Osteoblast (primary cell): ENCODE results near the gene ETS2. TPM values are rescaled to one million over a fixed set of nuclear protein-coding genes. Genes with fewer than 3 reads are reported as not detected.

Source experiments
- DNase-seq: peaks from one replicate; pipeline ENCODE4 v3.0.0; 2011; ENCODE audit warnings: low spot score, mixed read lengths; ENCODE audit not compliant: insufficient read length; ENCODE audit errors: missing footprints
- H2AFZ ChIP-seq: 2 replicates; pipeline ENCODE4 v1.6.0; 2011; ENCODE audit warnings: mild to moderate bottlenecking, low read length
- H3K27ac ChIP-seq: 2 replicates; pipeline ENCODE4 v1.5.1; 2011; ENCODE audit warnings: mild to moderate bottlenecking, low read depth, low read length, moderate library complexity
- H3K27me3 ChIP-seq: 2 replicates; pipeline ENCODE4 v1.6.0; 2012; ENCODE audit warnings: mild to moderate bottlenecking, control low read depth, inconsistent platforms, low read length, moderate library complexity; ENCODE audit not compliant: insufficient read depth
- H3K36me3 ChIP-seq: 2 replicates; pipeline ENCODE4 v1.5.1; 2011; ENCODE audit warnings: mild to moderate bottlenecking, low read length, control low read depth, moderate library complexity; ENCODE audit not compliant: insufficient read depth
- H3K4me1 ChIP-seq: 2 replicates; pipeline ENCODE4 v1.5.1; 2011; ENCODE audit warnings: mild to moderate bottlenecking, low read length, control low read depth, moderate library complexity; ENCODE audit not compliant: insufficient read depth
- H3K4me2 ChIP-seq: 2 replicates; pipeline ENCODE4 v1.6.0; 2011; ENCODE audit warnings: mild to moderate bottlenecking, low read length; ENCODE audit not compliant: insufficient read depth
- H3K4me3 ChIP-seq: fragments of 200-600 bp; sonication (generic); 3 replicates; pipeline ENCODE4 v1.5.1; 2012; ENCODE audit warnings: mild to moderate bottlenecking, low read length, inconsistent platforms; ENCODE audit not compliant: insufficient read depth
- H3K79me2 ChIP-seq: 2 replicates; pipeline ENCODE4 v1.6.0; 2012; ENCODE audit warnings: mild to moderate bottlenecking, low read length, control low read depth, inconsistent platforms; ENCODE audit not compliant: insufficient read depth
- H3K9me3 ChIP-seq: 2 replicates; pipeline ENCODE4 v1.5.1; 2011; ENCODE audit warnings: low read depth, low read length, control low read depth
- H4K20me1 ChIP-seq: 2 replicates; pipeline ENCODE4 v1.6.0; 2012; ENCODE audit warnings: mild to moderate bottlenecking, low read length, control low read depth; ENCODE audit not compliant: insufficient read depth
- total RNA-seq: library from RNA; depleted of rRNA; stranded (reverse); fragments of >200 nt; gene quantifications from 2 replicates; pipeline ENCODE4 v1.2.3, GENCODE V29; 2012
- TF ChIP-seq, protein P1 (sequence below): IDR thresholded peaks from 2 replicates; pipeline ENCODE4 v1.5.1; 2011; ENCODE audit warnings: mild to moderate bottlenecking, low read depth, low read length, moderate library complexity; ENCODE audit errors: extremely low read depth

The ETS2 gene
- total RNA-seq, 1 donor = 4.0 TPM

DNA sequence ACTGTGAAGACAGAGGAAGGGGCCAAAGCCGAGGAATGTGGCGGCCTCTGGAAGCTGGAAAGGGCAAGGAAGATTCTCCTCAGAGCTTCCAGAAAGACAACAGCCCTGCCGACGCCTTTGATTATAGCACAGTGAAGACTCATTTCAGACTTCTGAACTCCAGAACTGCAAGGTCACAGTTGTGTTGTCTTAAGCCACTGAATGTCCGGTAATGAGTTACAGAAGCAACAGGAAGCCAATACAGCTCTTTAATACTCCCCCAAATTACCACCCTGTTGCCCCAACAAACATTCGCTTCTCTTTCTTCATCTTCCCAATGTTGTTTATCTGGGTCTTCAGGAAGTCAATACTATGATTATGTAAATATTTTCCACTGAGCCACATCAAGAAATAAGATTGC is 44.0 kb downstream of the ETS2 start:
- TF ChIP-seq, protein P1, sequence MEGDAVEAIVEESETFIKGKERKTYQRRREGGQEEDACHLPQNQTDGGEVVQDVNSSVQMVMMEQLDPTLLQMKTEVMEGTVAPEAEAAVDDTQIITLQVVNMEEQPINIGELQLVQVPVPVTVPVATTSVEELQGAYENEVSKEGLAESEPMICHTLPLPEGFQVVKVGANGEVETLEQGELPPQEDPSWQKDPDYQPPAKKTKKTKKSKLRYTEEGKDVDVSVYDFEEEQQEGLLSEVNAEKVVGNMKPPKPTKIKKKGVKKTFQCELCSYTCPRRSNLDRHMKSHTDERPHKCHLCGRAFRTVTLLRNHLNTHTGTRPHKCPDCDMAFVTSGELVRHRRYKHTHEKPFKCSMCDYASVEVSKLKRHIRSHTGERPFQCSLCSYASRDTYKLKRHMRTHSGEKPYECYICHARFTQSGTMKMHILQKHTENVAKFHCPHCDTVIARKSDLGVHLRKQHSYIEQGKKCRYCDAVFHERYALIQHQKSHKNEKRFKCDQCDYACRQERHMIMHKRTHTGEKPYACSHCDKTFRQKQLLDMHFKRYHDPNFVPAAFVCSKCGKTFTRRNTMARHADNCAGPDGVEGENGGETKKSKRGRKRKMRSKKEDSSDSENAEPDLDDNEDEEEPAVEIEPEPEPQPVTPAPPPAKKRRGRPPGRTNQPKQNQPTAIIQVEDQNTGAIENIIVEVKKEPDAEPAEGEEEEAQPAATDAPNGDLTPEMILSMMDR = no peak
- H3K79me2 ChIP-seq = no peaks in the 10 kb centered on the region
- no peaks in the 10 kb centered on the region for H3K36me3 ChIP-seq
- H3K27ac ChIP-seq = no peak overlapping the region
- H3K4me2 ChIP-seq = no peak overlapping the region
- no peak overlapping the region for H2AFZ ChIP-seq
- no peak for DNase-seq
- no peaks in the 10 kb centered on the region for H3K9me3 ChIP-seq
- H3K27me3 ChIP-seq = no peaks in the 10 kb centered on the region
- H4K20me1 ChIP-seq = no peaks in the 10 kb centered on the region
- H3K4me1 ChIP-seq = peaks cover 15% of the 10 kb centered on the region
- H3K4me3 ChIP-seq = no peak overlapping the region

DNA sequence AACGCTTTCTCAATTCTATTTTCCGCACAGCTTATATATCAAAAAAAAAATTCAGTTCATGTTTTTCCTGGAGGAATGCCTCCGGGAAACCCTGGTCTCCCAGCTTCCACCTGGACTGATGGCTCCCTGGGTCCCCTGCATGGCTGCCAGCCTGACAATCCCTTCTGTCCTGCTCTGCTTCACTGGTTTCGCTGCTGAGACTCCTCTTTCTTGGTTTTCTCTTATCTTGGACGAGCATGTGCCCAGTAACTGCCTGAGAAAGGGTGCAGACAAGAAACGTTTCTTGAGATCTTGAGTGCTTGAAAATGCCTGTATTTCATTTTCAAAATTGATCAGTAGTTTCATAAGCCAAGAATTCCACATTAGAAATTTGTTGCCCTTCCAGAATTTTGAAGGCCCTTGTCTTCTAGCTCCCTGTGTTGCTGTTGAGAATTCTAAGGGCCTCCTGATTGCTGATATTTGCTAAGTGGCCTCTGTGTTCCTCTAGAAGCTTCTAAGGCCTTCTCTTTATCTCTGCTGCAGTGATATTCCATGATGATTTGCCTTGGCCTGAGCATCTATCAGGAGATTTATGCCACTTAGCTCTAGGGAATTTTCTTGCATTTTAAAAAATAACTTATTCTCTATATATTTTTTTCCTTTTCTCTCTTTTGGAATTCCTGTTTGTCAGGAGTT is 44.7 kb downstream of the ETS2 start:
- H3K79me2 ChIP-seq = no peaks in the 10 kb centered on the region
- peaks cover 15% of the 10 kb centered on the region for H3K4me1 ChIP-seq
- H3K4me2 ChIP-seq = no peak overlapping the region
- no peak for DNase-seq
- H3K27me3 ChIP-seq = no peaks in the 10 kb centered on the region
- H2AFZ ChIP-seq = no peak overlapping the region
- no peak overlapping the region for H3K27ac ChIP-seq
- H3K9me3 ChIP-seq = no peaks in the 10 kb centered on the region
- TF ChIP-seq, protein P1 = no peak
- H4K20me1 ChIP-seq = no peaks in the 10 kb centered on the region
- no peak overlapping the region for H3K4me3 ChIP-seq
- no peaks in the 10 kb centered on the region for H3K36me3 ChIP-seq

DNA sequence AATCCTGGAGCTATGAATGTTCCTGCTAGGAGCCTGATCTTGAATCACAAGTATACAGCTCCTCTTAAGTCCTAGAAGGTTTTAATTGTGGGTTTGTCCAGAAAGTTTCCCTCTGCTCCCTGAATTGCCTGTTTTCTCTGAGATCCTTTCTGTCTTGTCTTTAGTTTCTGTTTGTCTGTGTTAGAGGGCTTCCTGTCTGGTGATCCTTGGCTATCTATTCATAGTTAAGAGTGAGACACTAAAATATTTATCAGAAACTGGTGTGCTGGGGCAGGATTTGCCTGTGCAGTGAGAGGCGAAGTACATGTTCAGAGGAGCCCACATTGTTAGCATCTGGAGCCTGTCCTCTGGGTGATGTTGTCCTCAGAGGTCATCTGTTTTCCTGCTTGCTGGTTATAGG is 45.4 kb downstream of the ETS2 start:
- Histone ChIP-seq H2AFZ (no peak overlapping the region), H3K4me1 (peaks cover 15% of the 10 kb centered on the region), H3K79me2 (no peaks in the 10 kb centered on the region), H4K20me1 (no peaks in the 10 kb centered on the region), H3K27ac (no peak overlapping the region), H3K4me3 (no peak overlapping the region), H3K27me3 (no peaks in the 10 kb centered on the region), H3K4me2 (no peak overlapping the region), H3K36me3 (no peaks in the 10 kb centered on the region), H3K9me3 (no peaks in the 10 kb centered on the region)
- no peak for DNase-seq
- TF ChIP-seq, protein P1 = no peak

DNA sequence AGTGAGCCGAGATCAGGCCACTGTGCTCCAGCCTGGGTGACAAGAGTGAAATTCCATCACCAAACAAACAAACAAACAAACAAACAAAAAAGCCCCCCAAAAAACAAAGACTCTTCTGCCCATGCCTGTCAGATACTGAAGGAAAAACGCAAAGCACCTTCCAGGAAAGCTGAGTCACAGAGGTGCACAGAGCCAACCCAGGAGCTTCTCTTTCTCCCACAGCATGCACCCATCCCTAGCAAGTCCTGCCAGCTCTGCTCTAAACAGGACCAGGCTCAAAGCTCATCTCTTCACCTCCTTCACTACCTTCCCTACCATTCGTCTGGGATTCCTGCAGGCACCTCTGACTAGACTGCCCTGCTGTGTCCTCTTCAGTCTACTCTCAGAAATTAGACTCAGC is 46.5 kb downstream of the ETS2 start:
- Histone ChIP-seq H3K4me2 (no peak overlapping the region), H3K79me2 (no peaks in the 10 kb centered on the region), H3K4me1 (peaks cover 14% of the 10 kb centered on the region), H2AFZ (no peak overlapping the region), H3K4me3 (no peak overlapping the region), H3K9me3 (no peaks in the 10 kb centered on the region), H3K27me3 (no peaks in the 10 kb centered on the region), H4K20me1 (no peaks in the 10 kb centered on the region), H3K27ac (no peak overlapping the region), H3K36me3 (no peaks in the 10 kb centered on the region)
- TF ChIP-seq, protein P1 = no peak
- no peak for DNase-seq
